Activated T-cell treated with anti-CD3 and anti-CD28 coated beads, Interleukin-2, amount 50 U/mL, for 1 hour (primary cell): ENCODE data around the gene DSP.

ENCODE experiments used
- DNase-seq: peaks from one replicate; pipeline ENCODE4 v3.0.0-alpha.2; 2020

Gene DSP

GRCh38 chr6:7541175-7542064, at the start of gene DSP:
Gene DSP (plus strand): TSS chr6:7541671. CDS start chr6:7541916, 245 bp downstream.
- DNase-seq = peak; percentile 30

DNA sequence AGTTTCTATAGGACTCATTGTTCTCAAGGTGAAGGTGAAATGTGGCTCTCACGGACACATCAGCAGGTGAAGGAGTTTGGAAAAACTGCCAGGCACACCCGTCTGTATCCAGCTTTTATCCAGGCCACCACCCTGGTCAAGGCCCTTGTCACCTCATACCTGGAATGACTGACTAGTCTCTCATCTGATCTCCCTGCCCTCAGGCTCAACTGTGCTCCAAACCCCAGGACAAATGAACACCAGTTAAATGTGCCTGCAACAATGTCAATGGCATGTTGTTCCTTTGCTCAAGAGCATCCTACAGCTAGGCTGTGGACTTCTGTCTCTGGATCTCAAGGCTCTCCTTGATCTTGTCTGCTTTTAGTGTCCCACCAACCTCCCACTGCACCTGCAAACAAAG, 47.6 kb upstream of the DSP start:
- DNase-seq = no peak

- DNase-seq = no peak
Observed at GRCh38 chr6:7494638-7495037, 46.8 kb upstream of the DSP start.

DNA sequence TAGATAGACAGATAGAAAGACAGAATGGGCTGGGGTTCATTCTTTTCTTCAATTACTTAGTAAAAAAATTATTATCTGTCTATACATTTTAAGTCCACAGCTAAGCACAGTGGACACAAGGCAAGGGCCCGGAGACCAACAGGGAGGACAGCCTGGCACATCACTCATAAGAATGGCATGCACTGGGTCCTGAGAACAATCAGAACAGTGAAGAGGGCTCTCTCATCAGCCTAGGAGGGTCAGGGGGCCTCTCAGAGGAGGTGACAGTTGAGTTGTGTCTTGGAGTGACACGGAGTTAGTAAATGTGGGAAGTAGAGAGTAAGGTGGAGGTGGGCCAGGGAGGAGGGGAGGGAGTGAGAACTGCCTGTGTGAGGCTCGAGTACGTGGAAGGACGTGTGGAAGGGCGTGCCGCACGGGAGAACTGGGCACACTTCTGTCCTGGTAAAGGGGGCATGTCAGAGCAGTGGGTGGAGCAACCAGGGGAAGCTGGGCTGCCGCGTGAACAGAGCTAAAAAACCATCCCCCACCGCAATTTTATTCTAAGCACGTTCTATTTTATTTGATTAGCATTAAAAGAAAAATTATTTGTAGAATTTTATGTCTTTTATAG, 45.1 kb upstream of the DSP start:
- no peak for DNase-seq

DNA sequence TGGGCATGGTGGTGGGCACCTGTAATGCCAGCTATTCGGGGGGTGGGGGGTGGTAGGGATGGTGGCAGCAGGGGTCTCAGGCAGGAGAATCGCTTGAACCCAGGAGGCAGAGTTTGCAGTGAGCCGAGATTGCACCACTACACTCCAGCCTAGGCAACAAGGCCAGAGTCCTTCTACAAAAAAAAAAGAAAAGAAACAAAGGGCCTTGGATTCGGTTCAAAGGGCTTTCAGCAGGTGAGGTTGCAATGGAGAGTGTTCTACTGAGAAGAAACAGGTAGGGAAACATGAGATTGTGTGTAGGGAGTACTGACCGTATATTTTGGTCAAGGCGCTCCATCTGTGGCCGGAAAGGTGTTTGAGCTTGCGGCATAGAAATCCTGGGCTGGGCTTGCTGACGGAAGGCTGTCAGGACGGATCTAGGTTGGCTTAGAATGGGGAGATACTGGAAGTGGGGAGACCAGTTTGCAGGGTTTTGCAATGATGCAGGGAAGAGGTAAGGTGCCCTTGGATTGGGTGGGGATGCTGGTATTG, 40.7 kb upstream of the DSP start:
- no peak for DNase-seq

- no peak for DNase-seq
Observed at GRCh38 chr6:7502743-7503142, 38.7 kb upstream of the DSP start.

DNA sequence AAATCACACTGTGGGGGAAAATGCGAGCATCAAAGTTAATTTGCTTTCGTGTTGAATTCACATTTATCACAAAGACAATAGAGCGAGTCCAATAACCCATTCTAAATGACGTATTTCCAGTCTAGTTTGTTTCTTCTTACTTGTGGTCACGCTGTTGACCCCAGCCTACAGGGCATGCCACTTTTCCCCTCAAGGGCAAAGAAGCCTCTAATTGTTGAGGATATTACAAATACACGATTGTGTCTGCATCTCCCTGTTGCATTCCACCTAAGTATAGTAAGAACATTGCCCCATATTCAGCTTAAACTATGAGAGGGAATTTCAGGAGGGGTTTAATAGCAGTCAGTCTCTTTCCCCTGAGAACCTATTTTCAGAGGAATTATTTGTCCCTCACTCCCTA, 37.4 kb upstream of the DSP start:
- no peak for DNase-seq

- DNase-seq = no peak
Observed at GRCh38 chr6:7505189-7505699, 36.2 kb upstream of the DSP start.

DNA sequence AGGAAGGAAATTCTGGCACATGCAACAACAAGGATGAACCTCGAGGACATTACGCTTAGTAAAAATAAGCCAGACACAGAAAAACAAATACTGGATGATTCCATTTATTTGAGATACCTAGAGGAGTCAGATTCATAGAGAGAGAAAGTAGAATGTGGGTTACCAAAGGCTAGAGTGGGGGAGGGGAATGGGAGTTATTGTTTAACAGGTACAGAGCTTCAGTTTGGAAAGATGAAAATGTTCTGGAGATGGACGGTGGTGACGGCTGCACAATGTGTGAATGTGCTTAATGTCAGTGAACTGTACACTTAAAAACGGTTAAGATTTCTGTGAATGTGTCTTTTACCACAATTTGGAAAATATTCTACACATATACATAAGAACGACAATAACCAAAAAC, 33.9 kb upstream of the DSP start:
- no peak for DNase-seq

DNA sequence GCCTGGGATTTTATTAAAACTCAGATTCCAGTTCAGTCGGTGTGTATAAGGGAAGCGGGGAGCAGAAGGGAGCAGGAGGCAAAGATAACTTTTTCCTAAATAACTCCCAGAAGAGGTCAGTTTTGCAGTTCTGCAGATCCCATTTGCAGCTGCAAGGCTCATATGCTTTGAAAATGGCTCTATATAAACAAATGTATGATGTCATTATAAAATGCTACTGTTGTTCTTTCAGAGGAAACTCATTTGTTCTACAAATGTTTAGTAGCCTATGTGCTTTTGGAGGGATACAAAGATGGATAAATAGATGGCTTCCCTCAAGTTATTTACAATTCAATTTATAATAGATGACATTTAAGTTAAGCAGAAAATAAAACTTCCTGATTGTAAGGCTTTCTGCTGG, 29.2 kb upstream of the DSP start:
- no peak for DNase-seq

- no peak for DNase-seq
Observed at GRCh38 chr6:7513529-7513928, 27.9 kb upstream of the DSP start.

GRCh38 chr6:7515363-7515762, 26.1 kb upstream of the DSP start:
- no peak for DNase-seq

GRCh38 chr6:7518877-7519276, 22.6 kb upstream of the DSP start:
- DNase-seq = no peak

- no peak for DNase-seq
Observed at GRCh38 chr6:7522873-7523272, 18.6 kb upstream of the DSP start.

DNA sequence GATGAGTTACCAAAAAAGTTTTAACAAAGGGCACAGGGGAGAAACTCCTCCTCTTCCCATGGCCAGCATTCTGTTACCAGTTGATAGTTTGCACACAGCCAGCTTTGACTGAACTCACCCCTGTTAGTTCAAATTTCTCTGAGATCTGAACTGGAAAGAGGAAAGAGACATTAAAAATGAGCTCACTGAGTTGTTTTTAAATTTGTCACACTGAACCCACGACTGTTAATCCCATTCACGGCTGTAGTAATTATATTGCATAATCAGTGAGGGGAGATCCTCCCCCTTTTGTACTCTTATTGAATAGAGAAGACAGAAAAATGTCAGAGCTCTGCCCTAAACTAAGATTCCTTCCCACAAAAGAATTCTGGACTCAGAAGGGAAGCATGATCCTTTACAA, 17.5 kb upstream of the DSP start:
- DNase-seq = no peak

DNA sequence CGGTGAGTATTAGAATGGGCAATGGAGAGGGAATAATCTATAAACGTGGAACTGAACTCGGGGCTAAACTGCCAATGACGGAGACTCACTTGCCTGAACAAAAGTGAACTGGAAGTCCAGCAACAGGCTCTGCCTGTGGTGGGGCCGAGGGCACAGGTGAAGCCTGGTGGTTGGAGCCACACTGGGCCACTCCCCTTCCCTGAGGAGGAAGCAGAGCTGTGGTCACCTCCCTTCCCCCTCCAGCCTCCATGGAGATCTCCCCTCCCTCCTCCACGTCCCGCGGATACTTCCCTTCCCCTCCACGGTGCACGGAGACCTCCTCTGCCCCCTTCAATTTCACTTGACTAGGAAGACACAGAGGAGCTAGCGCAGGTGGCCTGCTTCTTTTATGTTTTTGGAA, 14.7 kb upstream of the DSP start:
- DNase-seq = no peak

GRCh38 chr6:7528565-7528964, 12.9 kb upstream of the DSP start:
- DNase-seq = no peak

GRCh38 chr6:7529141-7529540, 12.3 kb upstream of the DSP start:
- DNase-seq = no peak

GRCh38 chr6:7532232-7532631, 9.2 kb upstream of the DSP start:
- DNase-seq = no peak

DNA sequence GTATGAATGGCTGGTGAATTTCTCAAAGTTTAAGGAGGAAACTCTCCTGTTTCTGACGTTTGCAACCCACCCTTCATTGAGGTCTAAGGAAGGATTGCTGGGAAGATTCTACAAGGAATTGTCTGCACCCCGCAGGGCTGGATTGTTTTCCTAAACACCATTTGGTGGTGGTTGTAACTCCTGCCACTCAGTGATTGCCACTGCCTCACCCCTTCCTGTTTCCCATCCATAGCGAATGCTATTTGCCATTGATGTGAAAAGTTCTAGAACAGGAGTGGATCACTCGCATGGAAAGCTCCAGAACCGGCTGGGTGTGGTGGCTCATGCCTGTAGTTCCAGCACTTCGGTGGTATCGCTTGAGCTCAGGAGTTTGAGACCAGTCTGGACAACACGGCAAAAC, 8.7 kb upstream of the DSP start:
- DNase-seq = no peak

- no peak for DNase-seq
Observed at GRCh38 chr6:7534192-7534591, 7.3 kb upstream of the DSP start.

GRCh38 chr6:7535498-7535897, 6.0 kb upstream of the DSP start:
- no peak for DNase-seq

GRCh38 chr6:7537565-7538174, 3.8 kb upstream of the DSP start:
- no peak for DNase-seq

DNA sequence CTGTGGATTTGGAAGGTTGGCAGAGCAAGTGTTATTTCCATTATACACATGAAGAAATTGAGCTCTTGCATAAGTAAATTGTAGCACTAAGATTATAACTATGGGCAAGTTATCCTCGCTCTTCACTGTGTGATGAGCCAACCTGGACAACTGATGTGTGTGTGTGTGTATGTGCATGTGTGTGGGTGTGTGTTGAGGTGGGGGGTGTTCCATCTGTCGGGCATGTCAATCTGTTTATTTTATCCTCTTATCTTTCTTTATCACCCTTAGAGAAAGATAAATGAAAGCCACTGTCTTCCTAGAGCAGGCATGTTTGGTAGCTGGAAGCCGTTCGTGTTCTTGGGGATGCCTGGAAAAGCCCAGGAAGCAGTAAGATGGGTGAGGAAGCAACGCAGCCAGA, 3.0 kb upstream of the DSP start:
- no peak for DNase-seq
